Measurements from ENCODE around the gene MTHFS. TPM values are rescaled to one million over a fixed set of nuclear protein-coding genes. Genes with fewer than 3 reads are reported as not detected.

Gene MTHFS
- total and polyA plus RNA-seq, 10 donors: 11.7 to 54.2 (median 30.0) TPM

DNA sequence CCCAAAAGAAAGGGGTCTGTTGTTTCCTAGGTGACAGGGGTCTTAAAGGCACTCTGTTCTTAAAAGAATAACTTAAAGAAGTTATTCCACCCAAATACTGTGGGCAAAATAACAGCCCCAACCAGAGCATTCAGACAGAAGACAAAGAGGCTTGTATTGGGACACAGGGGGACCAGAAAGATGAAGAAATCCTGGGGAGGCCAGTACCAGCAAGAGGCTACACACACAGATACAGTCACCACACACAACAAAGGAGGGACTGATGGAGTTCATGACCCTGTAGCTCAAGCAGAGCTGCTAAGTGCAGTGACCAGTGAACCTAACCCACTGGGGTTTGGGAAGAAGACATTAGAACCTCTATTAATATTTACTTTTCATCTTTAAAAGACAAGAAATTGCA, 59.0 kb downstream of the MTHFS start:
- Histone ChIP-seq H3K9me3 (no peaks in the 10 kb centered on the region), H3K36me3 (peaks cover 0 to 74% (median 7%) of the 10 kb centered on the region in 6 donors), H3K4me3 (no peak overlapping the region), H3K27me3 (replicated peaks in 1 of 7) (no peaks in the 10 kb centered on the region), H3K4me1 (no peaks in the 10 kb centered on the region), H3K27ac (no peak overlapping the region)
- intact Hi-C loops (cut with DNase I; ENCODE audit: low total_unique reads): no loop called here
- no peak for DNase-seq
- TF ChIP-seq POLR2AphosphoS5 (IDR thresholded peaks at IDR 0.05) (no peak), POLR2A (IDR thresholded peaks at IDR 0.05) (no peak)
- TF ChIP-seq, protein P1, sequence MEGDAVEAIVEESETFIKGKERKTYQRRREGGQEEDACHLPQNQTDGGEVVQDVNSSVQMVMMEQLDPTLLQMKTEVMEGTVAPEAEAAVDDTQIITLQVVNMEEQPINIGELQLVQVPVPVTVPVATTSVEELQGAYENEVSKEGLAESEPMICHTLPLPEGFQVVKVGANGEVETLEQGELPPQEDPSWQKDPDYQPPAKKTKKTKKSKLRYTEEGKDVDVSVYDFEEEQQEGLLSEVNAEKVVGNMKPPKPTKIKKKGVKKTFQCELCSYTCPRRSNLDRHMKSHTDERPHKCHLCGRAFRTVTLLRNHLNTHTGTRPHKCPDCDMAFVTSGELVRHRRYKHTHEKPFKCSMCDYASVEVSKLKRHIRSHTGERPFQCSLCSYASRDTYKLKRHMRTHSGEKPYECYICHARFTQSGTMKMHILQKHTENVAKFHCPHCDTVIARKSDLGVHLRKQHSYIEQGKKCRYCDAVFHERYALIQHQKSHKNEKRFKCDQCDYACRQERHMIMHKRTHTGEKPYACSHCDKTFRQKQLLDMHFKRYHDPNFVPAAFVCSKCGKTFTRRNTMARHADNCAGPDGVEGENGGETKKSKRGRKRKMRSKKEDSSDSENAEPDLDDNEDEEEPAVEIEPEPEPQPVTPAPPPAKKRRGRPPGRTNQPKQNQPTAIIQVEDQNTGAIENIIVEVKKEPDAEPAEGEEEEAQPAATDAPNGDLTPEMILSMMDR (IDR thresholded peaks at IDR 0.05 in 8 of 11, conservative IDR thresholded peaks at IDR 0.05 in 3 of 11): no peak

DNA sequence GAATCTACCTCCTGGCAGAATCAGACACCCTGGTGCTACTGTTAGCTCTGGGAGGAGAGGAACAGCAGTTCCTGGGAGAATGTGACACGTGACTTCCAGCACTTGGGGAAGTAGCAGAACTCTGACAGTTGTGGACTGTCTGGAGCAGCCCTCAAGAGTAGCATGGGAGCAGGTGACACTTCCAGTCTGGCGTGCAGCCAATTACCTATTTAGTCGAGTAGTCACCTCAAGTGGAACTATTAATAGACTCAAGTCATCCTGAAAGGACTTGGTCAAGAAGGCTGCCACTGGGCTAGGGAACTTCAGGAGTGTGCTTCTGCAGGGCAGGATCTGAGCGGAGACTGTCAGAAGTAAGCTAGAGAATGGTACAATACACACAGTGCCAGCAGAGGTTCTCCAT, 62.3 kb downstream of the MTHFS start:
- no peak for DNase-seq
- Histone ChIP-seq H3K27me3 (replicated peaks in 1 of 7) (no peaks in the 10 kb centered on the region), H3K4me3 (no peak overlapping the region), H3K36me3 (peaks cover 0 to 69% (median 2%) of the 10 kb centered on the region in 6 donors), H3K27ac (no peak overlapping the region), H3K9me3 (no peaks in the 10 kb centered on the region), H3K4me1 (no peaks in the 10 kb centered on the region)
- 53 to 67% (median 63%) methylated on average over 4 of the region's 4 CpGs for WGBS, 5 donors
- intact Hi-C loops (cut with DNase I; ENCODE audit: low total_unique reads): no loop called here
- no peak for TF ChIP-seq POLR2A (IDR thresholded peaks at IDR 0.05)
- no peak for TF ChIP-seq POLR2AphosphoS5 (IDR thresholded peaks at IDR 0.05)
- TF ChIP-seq, protein P1 (IDR thresholded peaks at IDR 0.05 in 8 of 11, conservative IDR thresholded peaks at IDR 0.05 in 3 of 11): no peak

DNA sequence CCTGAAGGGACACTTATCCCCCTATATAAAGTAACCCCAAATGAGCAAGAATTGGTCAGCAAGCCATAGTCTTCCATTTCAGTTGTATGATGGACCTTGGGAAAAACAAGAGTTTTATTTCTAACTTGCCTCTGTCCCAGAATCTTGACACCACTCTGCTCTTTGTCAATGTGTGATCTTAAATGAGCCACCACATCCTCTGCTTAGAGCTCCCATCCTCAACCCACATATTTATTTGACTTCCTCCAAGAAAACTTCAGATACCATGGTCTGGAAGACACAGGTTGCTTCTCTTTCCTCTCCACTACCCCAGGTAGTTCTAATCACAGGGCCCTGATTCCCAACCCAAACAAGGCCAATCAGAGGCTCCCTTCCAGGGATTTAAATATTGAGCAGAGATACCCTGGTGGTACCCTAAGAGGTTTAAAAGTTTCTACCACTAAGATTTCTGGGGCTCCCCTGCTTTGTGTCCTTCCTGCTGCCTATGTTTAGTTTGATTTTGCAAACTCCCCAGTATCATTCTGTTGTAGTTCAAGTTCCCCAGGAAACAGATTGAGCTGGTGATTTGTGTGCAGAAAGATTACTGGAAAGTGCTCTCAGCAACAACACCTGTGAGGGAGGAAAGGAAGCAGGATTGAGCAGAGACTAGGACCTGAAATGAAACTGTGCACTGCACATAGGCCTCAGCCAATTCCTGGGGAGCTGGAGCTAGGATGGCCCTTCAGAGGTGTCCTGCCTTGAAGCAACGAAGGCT, 64.3 kb downstream of the MTHFS start:
- H3K27ac ChIP-seq: no peak overlapping the region
- TF ChIP-seq, protein P1 (IDR thresholded peaks at IDR 0.05 in 8 of 11, conservative IDR thresholded peaks at IDR 0.05 in 3 of 11): no peak
- TF ChIP-seq POLR2A (IDR thresholded peaks at IDR 0.05) (no peak), POLR2AphosphoS5 (IDR thresholded peaks at IDR 0.05) (no peak)
- H3K27me3 ChIP-seq (replicated peaks in 1 of 7): no peaks in the 10 kb centered on the region
- peaks cover 0 to 5% (median 0%) of the 10 kb centered on the region in 8 donors for H3K9me3 ChIP-seq
- intact Hi-C loops (cut with DNase I; ENCODE audit: low total_unique reads): no loop called here
- WGBS, 5 donors: 76 to 100% (median 85%) methylated on average over 1 of the region's 1 CpG
- H3K4me1 ChIP-seq: no peaks in the 10 kb centered on the region
- H3K4me3 ChIP-seq: no peak overlapping the region
- H3K36me3 ChIP-seq: peaks cover 0 to 49% (median 0%) of the 10 kb centered on the region in 6 donors
- DNase-seq: no peak

DNA sequence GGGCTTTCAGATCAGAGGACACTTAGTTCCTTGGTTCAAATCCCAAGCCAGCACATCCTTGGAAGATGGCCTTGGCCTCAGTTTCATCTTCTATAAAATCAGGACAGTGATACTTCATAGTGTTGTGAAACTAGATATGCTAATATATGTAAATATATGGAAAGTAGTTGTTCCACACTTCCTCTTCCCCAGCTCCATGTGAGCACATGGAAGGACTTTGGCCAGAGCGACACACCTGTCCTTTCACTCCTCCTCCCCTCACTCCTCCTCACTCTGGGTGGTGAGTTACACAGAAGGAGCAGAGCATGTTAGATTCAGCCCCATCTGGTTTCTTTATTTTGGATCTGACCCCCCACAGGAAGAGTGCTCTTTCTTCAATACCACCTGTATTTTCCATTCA, 65.2 kb downstream of the MTHFS start:
- H3K27me3 ChIP-seq (replicated peaks in 1 of 7): no peaks in the 10 kb centered on the region
- H3K9me3 ChIP-seq: peaks cover 0 to 5% (median 0%) of the 10 kb centered on the region in 8 donors
- 96 to 100% (median 100%) methylated on average over 1 of the region's 1 CpG for WGBS, 5 donors
- no peak overlapping the region for H3K27ac ChIP-seq
- DNase-seq: no peak
- no peak overlapping the region for H3K4me3 ChIP-seq
- peaks cover 0 to 48% (median 0%) of the 10 kb centered on the region in 6 donors for H3K36me3 ChIP-seq
- intact Hi-C loops (cut with DNase I; ENCODE audit: low total_unique reads): no loop called here
- TF ChIP-seq, protein P1 (IDR thresholded peaks at IDR 0.05 in 8 of 11, conservative IDR thresholded peaks at IDR 0.05 in 3 of 11): no peak
- TF ChIP-seq POLR2A (IDR thresholded peaks at IDR 0.05): no peak
- no peak for TF ChIP-seq POLR2AphosphoS5 (IDR thresholded peaks at IDR 0.05)
- no peaks in the 10 kb centered on the region for H3K4me1 ChIP-seq

Measured in spleen (tissue), 11 donors.